ENCODE data around the gene KCNG2.
"Not testable (repeated sequence)": the region's sequence is repeated elsewhere in the genome, so short reads cannot be mapped to it uniquely, and the experiment has no call there.

Gene KCNG2

GRCh38 chr18:79863161-79864005 lies 65.6 kb downstream of the KCNG2 start:
- H3K27me3 Mint-ChIP-seq (ENCODE audit: low read depth): peaks cover 3% of the 10 kb centered on the region
- no peak overlapping the region for H3K27ac Mint-ChIP-seq
- no peak for DNase-seq (ENCODE audit: low spot score)
- H3K9me3 Mint-ChIP-seq: peaks cover 9% of the 10 kb centered on the region
- no peak overlapping the region for H3K4me3 Mint-ChIP-seq
- H3K4me1 Mint-ChIP-seq (ENCODE audit: low read depth): no peaks in the 10 kb centered on the region
- no peaks in the 10 kb centered on the region for H3K36me3 Mint-ChIP-seq (ENCODE audit: low read depth)

DNA sequence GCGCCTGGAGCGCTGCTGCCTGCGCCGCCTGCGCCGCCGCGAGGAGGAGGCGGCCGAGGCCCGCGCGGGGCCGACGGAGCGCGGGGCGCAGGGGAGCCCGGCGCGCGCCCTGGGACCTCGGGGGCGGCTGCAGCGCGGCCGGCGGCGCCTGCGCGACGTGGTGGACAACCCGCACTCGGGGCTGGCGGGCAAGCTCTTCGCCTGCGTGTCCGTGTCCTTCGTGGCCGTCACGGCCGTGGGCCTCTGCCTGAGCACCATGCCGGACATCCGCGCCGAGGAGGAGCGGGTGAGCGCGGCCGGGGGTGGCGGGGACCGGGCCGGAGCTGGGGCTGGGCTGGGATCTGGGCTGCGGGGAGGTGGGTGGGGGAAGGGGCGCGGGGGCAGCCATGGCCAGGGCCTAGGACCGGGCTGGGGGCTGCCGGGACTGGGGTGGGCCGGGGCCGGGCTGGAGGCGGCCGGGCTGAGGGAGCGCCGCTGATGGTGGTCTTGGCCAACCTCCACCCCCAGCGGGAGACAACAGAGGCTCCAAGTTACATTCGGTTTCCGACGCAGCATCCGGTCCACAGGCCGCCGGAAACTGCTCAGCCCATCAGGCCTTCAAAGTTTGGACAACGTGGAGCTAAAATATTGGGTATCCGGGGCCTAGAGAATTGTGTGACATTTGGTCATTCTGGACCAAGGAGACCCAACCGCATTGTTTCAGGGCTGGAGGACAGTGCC lies 66.4 kb downstream of the KCNG2 start:
- Mint-ChIP-seq H3K9me3 (peaks cover 9% of the 10 kb centered on the region), H3K4me1 (ENCODE audit: low read depth) (no peaks in the 10 kb centered on the region), H3K27ac (no peak overlapping the region), H3K4me3 (no peak overlapping the region), H3K27me3 (ENCODE audit: low read depth) (peaks cover 3% of the 10 kb centered on the region), H3K36me3 (ENCODE audit: low read depth) (no peaks in the 10 kb centered on the region)
- DNase-seq (ENCODE audit: low spot score): no peak

DNA sequence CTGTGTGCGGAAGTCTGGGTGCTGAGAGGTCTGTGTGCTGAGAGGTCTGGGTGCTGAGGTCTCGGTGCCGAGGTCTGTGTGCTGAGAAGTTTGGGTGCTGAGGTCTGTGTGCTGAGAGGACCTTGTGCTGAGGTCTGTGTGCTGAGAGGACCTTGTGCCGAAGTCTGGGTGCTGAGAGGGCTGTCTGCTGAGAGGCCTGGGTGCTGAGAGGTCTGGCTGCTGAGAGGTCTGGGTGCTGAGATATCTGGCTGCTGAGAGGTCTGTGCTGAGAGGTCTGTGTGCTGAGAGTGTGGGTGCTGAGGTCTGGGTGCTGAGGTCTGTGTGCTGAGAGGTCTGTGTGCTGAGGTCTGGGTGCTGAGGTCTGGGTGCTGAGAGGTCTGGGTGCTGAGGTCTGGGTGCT lies 67.2 kb downstream of the KCNG2 start:
- H3K4me1 Mint-ChIP-seq (ENCODE audit: low read depth); H3K4me3 Mint-ChIP-seq; H3K36me3 Mint-ChIP-seq (ENCODE audit: low read depth); H3K27ac Mint-ChIP-seq; H3K27me3 Mint-ChIP-seq (ENCODE audit: low read depth); DNase-seq (ENCODE audit: low spot score); H3K9me3 Mint-ChIP-seq: not testable (repeated sequence)

DNA sequence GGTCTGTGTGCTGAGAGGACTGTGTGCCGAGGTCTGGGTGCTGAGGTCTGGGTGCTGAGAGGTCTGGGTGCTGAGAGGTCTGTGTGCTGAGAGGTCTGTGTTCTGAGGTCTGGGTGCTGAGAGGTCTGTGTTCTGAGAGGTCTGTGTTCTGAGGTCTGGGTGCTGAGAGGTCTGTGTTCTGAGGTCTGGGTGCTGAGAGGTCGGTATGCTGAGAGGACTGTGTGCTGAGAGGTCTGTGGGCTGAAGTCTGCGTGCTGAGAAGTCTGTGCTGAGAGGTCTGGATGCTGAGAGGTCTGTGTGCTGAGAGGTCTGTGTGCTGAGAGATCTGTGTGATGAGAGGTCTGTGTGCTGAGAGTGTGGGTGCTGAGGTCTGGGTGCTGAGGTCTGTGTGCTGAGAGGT lies 68.2 kb downstream of the KCNG2 start:
- not testable (repeated sequence) for DNase-seq (ENCODE audit: low spot score); H3K4me1 Mint-ChIP-seq (ENCODE audit: low read depth); H3K36me3 Mint-ChIP-seq (ENCODE audit: low read depth); H3K9me3 Mint-ChIP-seq; H3K27ac Mint-ChIP-seq; H3K4me3 Mint-ChIP-seq; H3K27me3 Mint-ChIP-seq (ENCODE audit: low read depth)

- no peak for DNase-seq (ENCODE audit: low spot score)
- Mint-ChIP-seq H3K36me3 (ENCODE audit: low read depth) (no peaks in the 10 kb centered on the region), H3K9me3 (peaks cover 3% of the 10 kb centered on the region), H3K27ac (no peak overlapping the region), H3K4me3 (no peak overlapping the region), H3K27me3 (ENCODE audit: low read depth) (peaks cover 2% of the 10 kb centered on the region), H3K4me1 (ENCODE audit: low read depth) (no peaks in the 10 kb centered on the region)
Observed at GRCh38 chr18:79866889-79867574, 69.3 kb downstream of the KCNG2 start.

DNA sequence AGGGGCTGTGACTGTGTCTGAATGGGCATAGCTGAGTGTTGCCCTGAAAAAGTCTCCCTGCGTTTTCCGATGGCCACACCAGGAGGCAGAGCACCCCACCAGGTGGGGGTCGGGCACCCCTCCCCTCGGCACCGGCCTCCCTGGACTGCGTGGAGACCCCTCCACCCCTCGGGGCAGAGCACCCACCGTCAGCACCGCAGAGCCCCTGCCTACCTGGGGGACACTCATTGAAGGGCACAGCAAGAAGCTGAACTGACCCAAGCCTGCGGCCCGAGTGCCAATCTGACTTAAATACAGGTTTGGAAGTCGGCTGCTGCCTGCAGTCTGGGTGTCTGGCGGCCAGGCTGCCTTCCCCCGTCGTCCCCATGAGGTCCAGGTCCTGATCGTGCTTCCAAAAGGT lies 69.9 kb downstream of the KCNG2 start:
- Mint-ChIP-seq H3K4me3 (no peak overlapping the region), H3K36me3 (ENCODE audit: low read depth) (no peaks in the 10 kb centered on the region), H3K27me3 (ENCODE audit: low read depth) (no peaks in the 10 kb centered on the region), H3K9me3 (no peaks in the 10 kb centered on the region), H3K4me1 (ENCODE audit: low read depth) (no peaks in the 10 kb centered on the region), H3K27ac (no peak overlapping the region)
- DNase-seq (ENCODE audit: low spot score): no peak

DNA sequence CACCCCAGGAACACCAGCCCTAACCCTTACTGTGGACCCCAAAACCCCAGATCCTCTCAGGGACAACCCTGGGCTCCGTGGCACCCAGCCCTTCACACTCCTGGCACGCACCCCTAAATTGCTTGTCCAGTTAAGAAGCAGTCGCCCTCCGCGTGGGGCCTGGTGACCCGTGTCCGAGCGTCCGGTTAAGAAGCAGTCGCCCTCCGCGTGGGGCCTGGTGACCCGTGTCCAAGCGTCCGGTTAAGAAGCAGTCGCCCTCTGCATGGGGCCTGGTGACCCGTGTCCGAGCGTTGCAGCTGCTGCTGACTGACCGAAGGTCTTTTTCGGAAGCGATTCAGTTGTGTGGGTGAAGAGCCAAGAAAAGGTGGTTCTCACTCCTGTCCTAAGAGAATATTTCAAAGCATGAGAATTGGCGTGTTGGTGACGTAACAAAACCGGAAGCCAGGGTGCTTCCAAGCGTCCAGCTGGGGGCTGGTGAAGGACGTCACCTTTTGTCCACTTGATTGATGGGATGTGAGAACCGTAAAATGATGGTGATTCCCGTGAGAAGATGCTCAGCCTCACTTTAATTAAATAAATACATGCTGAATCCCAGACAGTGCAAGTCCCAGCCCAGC lies 70.5 kb downstream of the KCNG2 start:
- no peaks in the 10 kb centered on the region for H3K27me3 Mint-ChIP-seq (ENCODE audit: low read depth)
- no peaks in the 10 kb centered on the region for H3K4me1 Mint-ChIP-seq (ENCODE audit: low read depth)
- no peak overlapping the region for H3K27ac Mint-ChIP-seq
- DNase-seq (ENCODE audit: low spot score): no peak
- no peak overlapping the region for H3K4me3 Mint-ChIP-seq
- no peaks in the 10 kb centered on the region for H3K36me3 Mint-ChIP-seq (ENCODE audit: low read depth)
- no peaks in the 10 kb centered on the region for H3K9me3 Mint-ChIP-seq

GRCh38 chr18:79868811-79869541 lies 71.2 kb downstream of the KCNG2 start:
- H3K4me3 Mint-ChIP-seq: no peak overlapping the region
- H3K27ac Mint-ChIP-seq: no peak overlapping the region
- no peak for DNase-seq (ENCODE audit: low spot score)
- H3K36me3 Mint-ChIP-seq (ENCODE audit: low read depth): no peaks in the 10 kb centered on the region
- no peaks in the 10 kb centered on the region for H3K27me3 Mint-ChIP-seq (ENCODE audit: low read depth)
- no peaks in the 10 kb centered on the region for H3K9me3 Mint-ChIP-seq
- H3K4me1 Mint-ChIP-seq (ENCODE audit: low read depth): no peaks in the 10 kb centered on the region

DNA sequence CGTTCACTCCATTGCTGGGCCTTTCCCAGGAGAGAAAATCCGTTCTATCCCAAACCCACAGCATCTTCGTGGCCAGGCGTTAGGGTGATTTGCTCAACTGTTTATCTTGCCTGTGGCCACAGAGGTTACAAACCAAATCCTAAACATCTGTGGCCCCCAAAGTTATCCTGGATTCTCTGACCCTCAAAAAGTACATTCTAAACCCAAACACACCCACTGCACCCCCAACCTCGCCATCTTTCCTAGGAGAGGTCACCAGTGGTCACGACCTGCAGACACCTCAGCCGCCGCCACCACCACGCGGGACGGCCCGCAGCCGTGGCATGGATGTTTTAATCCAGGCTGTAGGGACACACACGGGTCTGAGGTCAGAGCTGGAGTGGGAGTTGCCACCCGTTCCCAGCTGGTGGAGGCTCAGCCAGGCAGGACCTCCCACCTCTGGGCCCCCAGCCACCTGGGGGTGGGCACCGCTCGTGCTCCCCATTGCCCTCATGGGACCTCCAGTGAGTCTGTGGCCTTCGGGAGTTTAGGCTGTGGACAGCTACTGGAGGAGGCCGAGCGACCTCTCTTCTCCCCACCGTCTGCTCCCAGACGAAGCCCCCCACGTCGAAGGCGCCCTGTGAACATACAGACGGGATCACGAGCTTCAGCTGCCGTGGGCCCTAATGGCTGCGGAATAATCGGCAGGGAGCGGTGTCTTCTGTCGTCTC lies 72.0 kb downstream of the KCNG2 start:
- no peaks in the 10 kb centered on the region for H3K27me3 Mint-ChIP-seq (ENCODE audit: low read depth)
- no peaks in the 10 kb centered on the region for H3K4me1 Mint-ChIP-seq (ENCODE audit: low read depth)
- no peak for DNase-seq (ENCODE audit: low spot score)
- no peak overlapping the region for H3K4me3 Mint-ChIP-seq
- no peaks in the 10 kb centered on the region for H3K36me3 Mint-ChIP-seq (ENCODE audit: low read depth)
- H3K27ac Mint-ChIP-seq: no peak overlapping the region
- no peaks in the 10 kb centered on the region for H3K9me3 Mint-ChIP-seq

GRCh38 chr18:79870301-79871025 lies 72.7 kb downstream of the KCNG2 start:
- Mint-ChIP-seq H3K9me3 (no peaks in the 10 kb centered on the region), H3K27ac (no peak overlapping the region), H3K4me3 (no peak overlapping the region), H3K4me1 (ENCODE audit: low read depth) (no peaks in the 10 kb centered on the region), H3K36me3 (ENCODE audit: low read depth) (no peaks in the 10 kb centered on the region), H3K27me3 (ENCODE audit: low read depth) (no peaks in the 10 kb centered on the region)
- DNase-seq (ENCODE audit: low spot score): no peak

- Mint-ChIP-seq H3K36me3 (ENCODE audit: low read depth) (no peaks in the 10 kb centered on the region), H3K27me3 (ENCODE audit: low read depth) (no peaks in the 10 kb centered on the region), H3K9me3 (no peaks in the 10 kb centered on the region), H3K4me1 (ENCODE audit: low read depth) (no peaks in the 10 kb centered on the region), H3K4me3 (no peak overlapping the region), H3K27ac (no peak overlapping the region)
- no peak for DNase-seq (ENCODE audit: low spot score)
Observed at GRCh38 chr18:79871026-79871390, 73.3 kb downstream of the KCNG2 start.

DNA sequence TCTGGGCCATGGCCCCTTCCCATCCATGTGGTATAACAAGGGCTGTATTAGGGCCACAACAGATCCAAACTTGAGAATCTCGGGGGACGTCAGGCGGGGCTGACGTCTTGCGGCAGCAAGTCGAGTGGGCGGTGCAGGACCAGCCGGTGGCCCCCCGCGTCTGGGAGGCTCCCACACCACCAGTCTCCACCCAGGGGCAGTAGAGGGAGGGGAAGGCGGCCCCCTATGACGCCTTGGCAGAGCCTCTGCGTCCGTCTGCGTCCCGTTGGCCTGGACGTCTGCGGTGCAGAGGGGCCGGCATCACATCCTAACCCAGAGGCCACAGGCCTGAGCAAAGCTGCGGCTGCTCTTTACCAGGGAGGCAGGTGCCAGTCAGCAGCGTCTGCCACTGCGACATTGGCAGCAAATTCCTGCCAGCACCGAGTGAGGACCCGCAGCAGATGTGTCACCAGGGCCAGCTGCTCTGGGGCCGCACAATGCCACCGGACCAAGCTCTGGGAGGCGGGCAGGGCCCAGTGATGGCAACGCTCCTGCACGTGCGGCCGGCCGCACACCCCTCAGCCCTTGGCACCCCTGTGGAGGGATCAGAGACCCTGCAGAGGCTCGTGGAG lies 73.8 kb downstream of the KCNG2 start:
- Mint-ChIP-seq H3K27me3 (ENCODE audit: low read depth) (no peaks in the 10 kb centered on the region), H3K4me1 (ENCODE audit: low read depth) (no peaks in the 10 kb centered on the region), H3K27ac (no peak overlapping the region), H3K4me3 (no peak overlapping the region), H3K36me3 (ENCODE audit: low read depth) (no peaks in the 10 kb centered on the region), H3K9me3 (no peaks in the 10 kb centered on the region)
- no peak for DNase-seq (ENCODE audit: low spot score)
